GM12892 (cell line): ENCODE measurements around the gene ALDH3A2.

Source experiments
- POLR2A ChIP-seq: IDR thresholded peaks from 2 replicates; pipeline ENCODE4 v1.6.1; 2011; ENCODE audit warnings: low read depth, low read length, control low read depth
- TAF1 ChIP-seq: IDR thresholded peaks from 2 replicates; pipeline ENCODE4 v1.6.1; 2011; ENCODE audit warnings: low read depth, mild to moderate bottlenecking, control low read depth, low read length, borderline replicate concordance

- no peak for TF ChIP-seq POLR2A
- no peak for TF ChIP-seq TAF1
These were observed 37.7 kb upstream of the ALDH3A2 start for GRCh38 chr17:19610879-19611278.
